SKM-1 (cell line): ENCODE measurements around the gene LRRC36.

Source experiments
- DNase-seq: peaks from one replicate; lab custom pipeline; 2025; ENCODE audit not compliant: unreplicated experiment; lab: John Stamatoyannopoulos, UW

The LRRC36 gene

GRCh38 chr16:67294171-67294757, 32.4 kb upstream of the LRRC36 start:
- DNase-seq = no peak

GRCh38 chr16:67294938-67295361, 31.7 kb upstream of the LRRC36 start:
- no peak for DNase-seq

GRCh38 chr16:67296420-67296819, 30.2 kb upstream of the LRRC36 start:
- DNase-seq = no peak

- DNase-seq = no peak
Observed at GRCh38 chr16:67298277-67298676, 28.3 kb upstream of the LRRC36 start.

GRCh38 chr16:67299269-67299668, 27.3 kb upstream of the LRRC36 start:
- DNase-seq = no peak

- no peak for DNase-seq
Observed at GRCh38 chr16:67301080-67301782, 25.4 kb upstream of the LRRC36 start.

- DNase-seq = no peak
Observed at GRCh38 chr16:67302076-67302475, 24.5 kb upstream of the LRRC36 start.

GRCh38 chr16:67302970-67303369, 23.6 kb upstream of the LRRC36 start:
- no peak for DNase-seq

- DNase-seq = no peak
Observed at GRCh38 chr16:67304020-67304419, 22.6 kb upstream of the LRRC36 start.

GRCh38 chr16:67305216-67306071, 21.2 kb upstream of the LRRC36 start:
- no peak for DNase-seq

- no peak for DNase-seq
Observed at GRCh38 chr16:67310561-67310960, 16.1 kb upstream of the LRRC36 start.

- DNase-seq = no peak
Observed at GRCh38 chr16:67311607-67312488, 14.8 kb upstream of the LRRC36 start.

- no peak for DNase-seq
Observed at GRCh38 chr16:67312719-67313118, 13.9 kb upstream of the LRRC36 start.

GRCh38 chr16:67317853-67318252, 8.8 kb upstream of the LRRC36 start:
- no peak for DNase-seq

GRCh38 chr16:67326115-67326471, 522 bp upstream of the LRRC36 start:
- no peak for DNase-seq

- no peak for DNase-seq
Observed at GRCh38 chr16:67327743-67328142, 1.1 kb downstream of the LRRC36 start.

- DNase-seq = no peak
Observed at GRCh38 chr16:67329901-67330300, 3.3 kb downstream of the LRRC36 start.

- no peak for DNase-seq
Observed at GRCh38 chr16:67333315-67333714, 6.7 kb downstream of the LRRC36 start.

- no peak for DNase-seq
Observed at GRCh38 chr16:67336116-67336515, 9.5 kb downstream of the LRRC36 start.

GRCh38 chr16:67336648-67337047, 10.0 kb downstream of the LRRC36 start:
- DNase-seq = no peak

- DNase-seq = no peak
Observed at GRCh38 chr16:67339453-67339852, 12.8 kb downstream of the LRRC36 start.
